DMS79 treated with DMSO at 0.1 percent for 48 hours (cell line): ENCODE measurements around the gene ATP13A4.

Experiments
- DNase-seq: peaks from one replicate; lab custom pipeline; 2025; lab: John Stamatoyannopoulos, UW

ATP13A4 gene

GRCh38 chr3:193554811-193555210 is at the start of gene ATP13A4:
Gene ATP13A4, minus strand, starts transcription at chr3:193554895. Its CDS starts 96 bp downstream, at chr3:193554799.
- no peak for DNase-seq

- DNase-seq, result no peak
These were observed 44.7 kb upstream of the ATP13A4 start for GRCh38 chr3:193599393-193599792.

DNA sequence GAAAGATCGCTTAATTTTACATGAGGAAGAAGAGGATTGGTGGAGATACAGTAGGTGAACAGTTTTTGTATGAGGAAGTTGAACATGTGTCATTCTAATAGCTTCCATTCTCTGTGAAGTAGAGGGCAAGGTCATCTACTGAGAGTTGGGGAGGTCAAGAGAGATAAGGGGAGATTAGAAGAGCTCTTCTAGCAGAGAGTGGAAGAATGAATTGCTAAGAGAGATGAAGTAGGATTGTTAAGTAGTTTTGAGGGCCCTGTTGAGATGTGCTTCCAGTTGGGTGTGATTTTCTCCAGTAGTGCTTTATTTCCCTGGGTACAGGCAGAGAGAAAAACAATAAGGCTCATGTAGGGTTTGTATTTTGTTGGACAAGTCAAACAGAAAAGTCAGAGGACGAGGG is 43.5 kb upstream of the ATP13A4 start:
- DNase-seq, result peak; percentile 33

DNA sequence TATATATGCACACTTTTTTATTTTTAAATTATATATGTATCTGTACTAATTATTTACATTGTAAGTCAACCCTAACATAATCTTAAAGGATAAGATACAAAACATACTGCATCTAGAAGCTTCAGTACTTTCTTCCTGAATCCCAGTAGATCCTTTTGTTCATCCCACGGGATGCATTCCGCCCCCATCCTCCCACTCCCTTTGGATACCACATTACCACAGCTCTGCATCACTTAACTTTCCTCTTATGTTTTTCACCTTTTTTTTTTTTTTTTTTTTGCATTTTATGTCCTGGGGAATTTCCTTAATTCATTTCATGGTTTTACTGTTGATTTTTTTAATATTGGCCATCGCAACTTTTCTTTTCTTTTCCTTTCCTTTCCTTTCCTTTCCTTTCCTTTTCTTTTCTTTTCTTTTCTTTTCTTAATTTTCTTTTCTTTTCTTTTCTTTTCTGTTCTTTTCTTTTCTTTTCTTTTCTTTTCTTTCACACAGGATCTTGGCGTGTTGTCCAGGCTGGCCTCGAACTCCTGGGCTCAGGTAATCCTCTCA is 41.3 kb upstream of the ATP13A4 start:
- no peak for DNase-seq

DNA sequence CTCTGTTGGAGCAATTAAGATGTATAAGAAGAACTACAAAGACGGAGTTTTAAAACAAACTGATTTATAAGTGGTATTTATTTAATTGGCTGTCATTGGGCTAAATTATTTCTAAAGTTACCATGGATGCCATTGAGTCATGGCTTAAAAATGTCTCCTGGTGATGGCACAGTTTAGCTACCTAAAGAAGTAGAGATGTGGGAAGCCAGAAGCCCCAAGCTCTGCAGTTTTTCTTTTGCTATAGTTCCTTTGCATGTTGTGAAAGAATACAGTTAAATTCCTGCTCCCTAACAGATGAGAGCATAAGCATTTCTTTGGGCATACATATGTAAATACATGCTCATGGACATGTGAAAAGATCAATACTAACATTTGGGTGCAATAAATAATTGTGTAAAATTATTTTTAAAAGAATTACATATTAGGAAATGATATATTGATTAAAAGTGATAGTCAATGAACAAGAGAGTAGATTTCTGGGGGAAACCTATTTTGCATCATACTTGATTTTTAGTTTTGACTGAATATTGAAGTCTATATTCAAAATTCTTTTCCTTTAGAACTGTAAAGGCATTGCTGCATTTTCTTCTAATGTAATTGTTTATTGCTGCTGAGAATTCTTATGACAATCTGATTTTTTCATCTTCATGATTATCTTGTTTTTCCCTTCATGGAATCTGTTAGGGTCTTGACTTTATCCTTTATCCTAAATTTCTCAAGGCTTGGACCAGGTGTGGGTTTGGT is 40.4 kb upstream of the ATP13A4 start:
- DNase-seq, result no peak

DNA sequence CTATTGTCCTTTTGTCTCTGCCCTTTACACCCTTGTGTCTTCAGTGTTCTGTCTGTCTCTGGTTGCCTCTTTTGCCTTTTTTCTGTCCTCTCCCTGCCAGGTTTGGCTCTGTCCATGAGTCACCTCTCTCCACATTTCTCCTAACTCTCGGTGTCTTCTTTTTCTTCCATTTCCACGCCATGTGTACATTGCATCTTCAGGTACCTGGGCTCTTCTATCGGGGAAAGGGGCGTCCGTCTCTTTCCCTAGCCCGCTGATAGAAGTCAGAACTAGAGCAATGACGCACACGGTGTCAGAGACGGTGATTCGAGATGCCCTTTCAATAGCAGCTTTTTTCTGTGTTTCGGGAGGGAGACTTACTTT is 39.0 kb upstream of the ATP13A4 start:
- peak; percentile 49 for DNase-seq

GRCh38 chr3:193592841-193593667 is 38.4 kb upstream of the ATP13A4 start, which contains the start of gene OPA1:
Gene OPA1, plus strand, starts transcription at chr3:193593208. Its CDS starts 170 bp downstream, at chr3:193593378.
- peak; percentile 99 for DNase-seq

DNA sequence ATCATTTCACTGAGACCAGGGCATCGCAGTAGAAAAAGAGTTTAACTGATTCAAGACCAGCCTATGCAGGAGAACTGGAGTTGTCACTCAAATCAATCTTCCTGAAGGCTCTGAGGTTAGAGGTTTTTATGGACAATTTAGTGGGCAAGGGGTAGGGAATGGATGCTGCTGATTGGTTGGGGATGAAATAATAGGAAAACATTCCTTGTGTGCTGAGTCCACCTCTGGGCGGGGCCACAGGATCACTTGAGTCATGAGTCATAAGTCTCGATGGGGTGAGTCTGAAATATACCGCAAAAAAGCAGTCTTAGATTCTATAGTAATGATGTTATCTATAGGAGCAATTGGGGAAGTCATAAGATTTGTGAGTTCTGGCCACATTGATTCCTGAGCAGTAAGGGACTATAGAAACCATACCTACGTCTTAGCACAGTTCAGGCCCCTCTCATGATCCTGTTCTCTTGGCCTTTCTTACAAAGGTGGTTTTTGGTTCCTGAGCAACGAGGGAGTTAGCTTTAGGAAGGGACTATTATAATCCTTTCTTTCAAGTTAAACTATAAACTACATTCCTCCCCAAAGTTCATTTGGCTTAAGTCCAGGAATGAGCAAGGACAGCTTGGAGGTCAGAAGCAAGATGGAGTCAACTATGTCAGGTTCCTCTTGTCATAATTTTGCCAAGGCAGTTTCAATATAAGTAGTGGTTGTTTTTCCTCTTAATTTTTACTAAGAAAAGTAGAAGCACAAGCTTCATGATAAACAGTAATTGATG is 35.6 kb upstream of the ATP13A4 start:
- no peak for DNase-seq

DNA sequence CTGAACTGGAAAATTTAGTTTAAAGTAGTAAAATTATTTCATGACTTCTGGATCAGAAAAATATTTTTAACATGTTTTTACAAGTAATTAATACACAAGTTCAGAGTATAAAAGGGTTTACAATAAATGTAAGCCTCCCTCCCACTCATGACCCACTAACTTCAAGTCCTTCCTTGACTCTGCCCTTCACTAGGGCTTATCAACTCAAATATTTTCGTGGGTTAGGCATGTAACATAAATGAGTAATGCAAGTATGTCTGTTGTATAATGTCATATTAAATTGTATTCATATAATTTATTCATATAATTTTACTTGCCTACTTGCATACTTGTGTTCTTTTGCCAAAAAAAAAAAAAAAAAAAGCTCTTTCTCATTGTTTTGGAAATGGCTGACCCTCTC is 34.9 kb upstream of the ATP13A4 start:
- DNase-seq, result no peak

GRCh38 chr3:193589129-193589528 is 34.4 kb upstream of the ATP13A4 start:
- no peak for DNase-seq

DNA sequence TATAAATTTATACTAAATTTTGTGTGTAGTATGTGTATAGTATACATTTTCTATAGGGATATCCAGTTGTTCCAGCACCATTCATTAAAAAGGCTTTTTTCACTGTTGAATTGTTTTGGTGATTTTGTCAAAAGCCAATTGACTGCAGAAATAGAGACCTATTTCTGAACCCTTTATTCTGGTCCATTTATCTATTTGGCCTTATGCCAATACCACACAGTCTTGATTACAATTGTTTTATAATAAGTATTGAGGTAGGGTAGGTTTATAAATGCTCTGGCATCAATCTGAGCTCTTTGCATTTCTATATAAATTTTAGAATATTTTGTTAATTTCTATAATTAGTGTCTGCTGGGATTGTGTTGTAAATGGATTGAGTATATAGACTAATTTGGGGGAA is 31.8 kb upstream of the ATP13A4 start:
- DNase-seq, result no peak

DNA sequence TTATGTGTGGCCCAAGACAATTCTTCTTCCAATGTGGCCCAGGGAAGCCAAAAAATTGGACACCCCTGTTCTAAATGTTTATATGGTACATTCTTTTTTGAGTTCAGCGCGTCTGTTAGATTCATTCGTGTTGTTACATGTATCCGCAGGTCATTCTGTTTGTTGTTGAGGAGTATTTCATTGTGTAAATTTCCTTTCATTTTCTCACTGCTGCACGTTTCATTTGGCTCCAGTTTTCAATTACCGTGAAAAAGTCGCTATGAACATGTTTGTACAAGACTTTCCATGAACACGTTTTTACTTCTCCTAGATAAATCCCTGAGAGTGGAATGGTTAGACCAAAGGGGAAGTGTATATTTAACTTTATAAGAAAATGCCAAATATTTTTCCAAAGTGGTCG is 30.8 kb upstream of the ATP13A4 start:
- DNase-seq, result peak; percentile 17

DNA sequence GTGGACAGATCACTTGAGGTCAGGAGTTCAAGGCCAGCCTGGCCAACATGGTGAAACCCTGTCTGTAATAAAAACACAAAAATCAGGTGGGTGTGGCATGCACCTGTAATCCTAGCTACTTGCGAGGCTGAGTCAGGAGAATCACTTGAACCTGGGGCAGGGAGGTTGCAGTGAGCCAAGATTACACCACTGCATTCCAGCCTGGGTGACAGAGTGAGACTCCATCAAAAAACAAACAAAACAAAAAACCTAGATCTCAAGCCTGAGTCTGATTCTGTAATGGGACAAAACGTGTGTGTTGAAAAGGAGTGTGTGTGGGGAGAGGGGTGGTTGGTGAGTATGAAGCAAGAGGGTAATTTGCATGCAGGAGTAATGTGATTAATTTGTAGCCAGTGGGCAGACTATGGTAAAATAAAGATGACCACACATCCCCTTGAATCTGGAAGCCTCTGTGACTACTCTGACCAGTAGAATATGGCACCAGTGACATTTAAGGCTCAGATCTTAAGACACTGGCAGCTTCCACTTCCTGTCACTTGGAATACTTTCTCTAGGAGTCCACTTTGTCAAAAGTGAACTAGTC is 19.9 kb upstream of the ATP13A4 start:
- no peak for DNase-seq

GRCh38 chr3:193573403-193574191 is 18.9 kb upstream of the ATP13A4 start:
- no peak for DNase-seq

GRCh38 chr3:193572426-193572908 is 17.8 kb upstream of the ATP13A4 start:
- peak; percentile 57 for DNase-seq

- no peak for DNase-seq
These were observed 14.4 kb upstream of the ATP13A4 start for GRCh38 chr3:193569119-193569518.

GRCh38 chr3:193564012-193564411 is 9.3 kb upstream of the ATP13A4 start:
- no peak for DNase-seq

GRCh38 chr3:193563426-193563825 is 8.7 kb upstream of the ATP13A4 start:
- DNase-seq, result no peak

DNA sequence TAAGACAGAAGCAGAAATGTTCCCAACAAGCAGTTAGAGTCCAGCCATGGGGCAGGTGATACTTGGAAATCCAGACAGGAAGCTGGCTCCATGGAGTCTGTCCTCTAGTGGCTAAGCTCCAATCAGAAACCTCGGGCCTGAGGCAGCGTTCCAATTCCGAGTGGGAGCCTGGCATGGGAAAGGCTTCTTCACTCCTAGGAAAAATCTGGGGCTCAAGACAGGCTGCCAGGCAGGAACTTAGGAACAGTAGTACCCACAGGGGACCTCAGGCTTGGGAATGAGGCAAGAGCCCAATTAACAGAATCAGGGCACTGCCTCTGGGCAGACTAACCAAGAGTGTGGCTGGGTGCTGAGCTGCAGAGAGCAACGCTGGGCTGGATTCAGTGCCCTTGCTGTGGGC is 6.2 kb upstream of the ATP13A4 start:
- DNase-seq, result no peak

DNA sequence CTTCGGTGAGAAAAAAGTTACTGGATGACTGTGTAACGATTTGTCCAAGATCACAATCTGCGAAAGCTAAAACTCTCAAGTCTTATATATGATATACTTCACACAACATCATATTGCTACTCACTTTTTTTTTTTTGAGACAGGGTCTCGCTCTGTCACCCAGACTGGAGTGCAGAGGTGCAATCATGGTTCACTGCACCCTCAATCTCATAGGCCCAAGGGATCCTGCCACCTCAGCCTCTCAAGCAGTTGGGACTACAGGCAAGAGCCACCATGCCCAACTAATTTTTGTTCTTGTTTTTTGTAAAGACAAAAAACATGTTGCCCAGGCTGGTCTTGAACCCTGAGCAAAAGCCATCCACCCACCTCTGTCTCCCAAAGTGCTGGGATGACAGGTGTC is 5.4 kb upstream of the ATP13A4 start:
- DNase-seq, result no peak

- no peak for DNase-seq
These were observed 4.4 kb upstream of the ATP13A4 start for GRCh38 chr3:193559100-193559499.
